ENCODE results near the gene PTPRM. TPM values are rescaled to one million over a fixed set of nuclear protein-coding genes. Genes with fewer than 3 reads are reported as not detected.
A peak's percentile ranks its signal among the peaks of the same experiment; 100 is the strongest.

The PTPRM gene
- total RNA-seq, 1 donor: 84.7 TPM

DNA sequence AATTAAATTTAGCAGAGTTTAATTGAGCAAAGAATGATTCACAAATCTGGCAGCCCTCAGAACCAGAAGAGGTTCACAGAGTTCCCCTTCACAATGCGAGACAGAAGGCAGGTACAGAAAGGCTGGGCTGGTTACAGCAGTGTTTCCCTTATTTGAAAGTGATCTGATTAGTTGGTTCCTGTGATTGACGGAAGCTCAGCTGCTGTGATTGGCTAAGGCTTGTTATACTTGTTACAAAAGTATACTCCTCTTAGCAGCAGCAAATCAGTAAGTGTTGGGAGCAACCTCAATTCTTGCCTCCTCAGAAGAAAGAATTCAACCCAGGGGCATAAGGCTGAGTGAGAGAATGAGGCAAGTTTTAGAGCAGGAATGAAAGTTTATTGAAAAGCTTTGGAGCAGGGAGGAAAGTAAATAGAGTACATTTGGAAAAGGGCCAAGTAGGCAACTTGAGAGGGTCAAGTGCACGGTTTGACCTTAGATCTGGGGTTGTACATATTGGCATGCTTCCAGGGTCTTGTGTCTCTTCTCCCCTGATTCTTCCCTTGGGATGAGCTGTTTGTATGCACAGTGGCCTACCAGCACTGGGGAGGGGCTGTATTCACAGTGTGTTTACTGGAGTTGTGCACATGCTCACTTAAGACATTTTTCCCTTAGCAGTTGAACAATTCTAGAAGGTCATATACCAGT, 610.4 kb downstream of the PTPRM start:
- Histone ChIP-seq H3K4me1 (ENCODE audit: insufficient read depth, low read length) (no peaks in the 10 kb centered on the region), H3K79me2 (ENCODE audit: insufficient read depth, low read length) (no peaks in the 10 kb centered on the region), H3K27me3 (ENCODE audit: insufficient read depth, low read length) (no peaks in the 10 kb centered on the region), H3K9me3 (ENCODE audit: low read depth, low read length) (no peaks in the 10 kb centered on the region), H2AFZ (ENCODE audit: low read length) (no peak overlapping the region), H3K36me3 (ENCODE audit: insufficient read depth, low read length) (no peaks in the 10 kb centered on the region), H3K4me3 (ENCODE audit: insufficient read depth, low read length) (no peak overlapping the region), H3K27ac (ENCODE audit: low read depth, low read length) (no peak overlapping the region), H4K20me1 (ENCODE audit: insufficient read depth, low read length) (no peaks in the 10 kb centered on the region), H3K4me2 (ENCODE audit: insufficient read depth, low read length) (no peak overlapping the region)
- DNase-seq (ENCODE audit: insufficient read length, low spot score, missing footprints): peak; percentile 42
- TF ChIP-seq, protein P1, sequence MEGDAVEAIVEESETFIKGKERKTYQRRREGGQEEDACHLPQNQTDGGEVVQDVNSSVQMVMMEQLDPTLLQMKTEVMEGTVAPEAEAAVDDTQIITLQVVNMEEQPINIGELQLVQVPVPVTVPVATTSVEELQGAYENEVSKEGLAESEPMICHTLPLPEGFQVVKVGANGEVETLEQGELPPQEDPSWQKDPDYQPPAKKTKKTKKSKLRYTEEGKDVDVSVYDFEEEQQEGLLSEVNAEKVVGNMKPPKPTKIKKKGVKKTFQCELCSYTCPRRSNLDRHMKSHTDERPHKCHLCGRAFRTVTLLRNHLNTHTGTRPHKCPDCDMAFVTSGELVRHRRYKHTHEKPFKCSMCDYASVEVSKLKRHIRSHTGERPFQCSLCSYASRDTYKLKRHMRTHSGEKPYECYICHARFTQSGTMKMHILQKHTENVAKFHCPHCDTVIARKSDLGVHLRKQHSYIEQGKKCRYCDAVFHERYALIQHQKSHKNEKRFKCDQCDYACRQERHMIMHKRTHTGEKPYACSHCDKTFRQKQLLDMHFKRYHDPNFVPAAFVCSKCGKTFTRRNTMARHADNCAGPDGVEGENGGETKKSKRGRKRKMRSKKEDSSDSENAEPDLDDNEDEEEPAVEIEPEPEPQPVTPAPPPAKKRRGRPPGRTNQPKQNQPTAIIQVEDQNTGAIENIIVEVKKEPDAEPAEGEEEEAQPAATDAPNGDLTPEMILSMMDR (IDR thresholded peaks at IDR 0.05; ENCODE audit: extremely low read depth, low read depth, low read length): no peak

DNA sequence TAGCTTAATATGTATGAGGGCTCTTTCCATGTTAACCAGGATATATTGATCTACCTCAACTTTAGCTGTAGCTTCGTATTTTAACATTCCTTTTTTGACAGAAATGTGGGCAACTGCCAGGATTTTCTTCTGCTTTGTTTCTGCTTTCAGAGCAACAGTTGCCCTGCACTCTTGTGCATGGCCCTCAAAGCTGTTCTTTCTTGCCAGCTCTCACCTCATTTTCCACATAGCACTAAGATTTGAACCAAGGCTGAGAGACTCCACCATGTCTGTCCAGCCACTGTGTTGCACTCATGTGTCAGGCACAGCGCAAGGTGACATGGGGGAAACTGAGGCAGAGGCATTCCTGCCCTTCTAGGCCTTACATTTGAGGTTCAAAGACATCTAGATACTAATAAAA, 619.3 kb downstream of the PTPRM start:
- H3K27me3 ChIP-seq (ENCODE audit: insufficient read depth, low read length): no peaks in the 10 kb centered on the region
- no peak for DNase-seq (ENCODE audit: insufficient read length, low spot score, missing footprints)
- H3K4me1 ChIP-seq (ENCODE audit: insufficient read depth, low read length): no peaks in the 10 kb centered on the region
- H3K9me3 ChIP-seq (ENCODE audit: low read depth, low read length): no peaks in the 10 kb centered on the region
- H3K4me3 ChIP-seq (ENCODE audit: insufficient read depth, low read length): no peak overlapping the region
- H3K79me2 ChIP-seq (ENCODE audit: insufficient read depth, low read length): no peaks in the 10 kb centered on the region
- no peaks in the 10 kb centered on the region for H3K36me3 ChIP-seq (ENCODE audit: insufficient read depth, low read length)
- H2AFZ ChIP-seq (ENCODE audit: low read length): no peak overlapping the region
- TF ChIP-seq, protein P1 (IDR thresholded peaks at IDR 0.05; ENCODE audit: extremely low read depth, low read depth, low read length): no peak
- no peak overlapping the region for H3K4me2 ChIP-seq (ENCODE audit: insufficient read depth, low read length)
- H4K20me1 ChIP-seq (ENCODE audit: insufficient read depth, low read length): no peaks in the 10 kb centered on the region
- no peak overlapping the region for H3K27ac ChIP-seq (ENCODE audit: low read depth, low read length)

DNA sequence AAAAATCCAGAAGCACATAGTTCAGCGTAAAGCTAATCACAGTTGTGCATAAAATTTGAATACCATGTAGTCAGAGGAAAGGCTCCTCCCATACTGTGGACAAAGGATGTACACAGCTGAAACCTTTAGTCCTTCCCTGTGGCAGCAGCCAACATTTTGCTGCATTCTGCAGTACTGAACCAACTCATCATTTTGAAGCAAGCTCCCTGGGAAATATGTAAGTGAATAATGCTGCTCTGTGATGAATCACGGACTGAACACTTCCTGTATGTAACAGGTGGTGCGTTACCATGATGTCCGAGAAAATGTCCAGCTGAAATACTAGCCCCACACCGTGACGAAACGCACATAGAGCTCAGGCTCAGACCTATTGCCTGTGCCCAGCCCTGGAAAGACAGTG, 621.1 kb downstream of the PTPRM start:
- TF ChIP-seq, protein P1 (IDR thresholded peaks at IDR 0.05; ENCODE audit: extremely low read depth, low read depth, low read length): no peak
- no peaks in the 10 kb centered on the region for H4K20me1 ChIP-seq (ENCODE audit: insufficient read depth, low read length)
- DNase-seq (ENCODE audit: insufficient read length, low spot score, missing footprints): peak; percentile 53
- H2AFZ ChIP-seq (ENCODE audit: low read length): no peak overlapping the region
- H3K4me3 ChIP-seq (ENCODE audit: insufficient read depth, low read length): no peak overlapping the region
- H3K79me2 ChIP-seq (ENCODE audit: insufficient read depth, low read length): no peaks in the 10 kb centered on the region
- H3K4me1 ChIP-seq (ENCODE audit: insufficient read depth, low read length): no peaks in the 10 kb centered on the region
- H3K27me3 ChIP-seq (ENCODE audit: insufficient read depth, low read length): no peaks in the 10 kb centered on the region
- no peak overlapping the region for H3K27ac ChIP-seq (ENCODE audit: low read depth, low read length)
- no peaks in the 10 kb centered on the region for H3K9me3 ChIP-seq (ENCODE audit: low read depth, low read length)
- no peak overlapping the region for H3K4me2 ChIP-seq (ENCODE audit: insufficient read depth, low read length)
- H3K36me3 ChIP-seq (ENCODE audit: insufficient read depth, low read length): no peaks in the 10 kb centered on the region

GRCh38 chr18:8190980-8191379, 623.9 kb downstream of the PTPRM start:
- no peak for DNase-seq (ENCODE audit: insufficient read length, low spot score, missing footprints)
- no peaks in the 10 kb centered on the region for H3K4me1 ChIP-seq (ENCODE audit: insufficient read depth, low read length)
- no peak overlapping the region for H2AFZ ChIP-seq (ENCODE audit: low read length)
- H3K9me3 ChIP-seq (ENCODE audit: low read depth, low read length): no peaks in the 10 kb centered on the region
- H3K4me3 ChIP-seq (ENCODE audit: insufficient read depth, low read length): no peak overlapping the region
- no peak overlapping the region for H3K4me2 ChIP-seq (ENCODE audit: insufficient read depth, low read length)
- TF ChIP-seq, protein P1 (IDR thresholded peaks at IDR 0.05; ENCODE audit: extremely low read depth, low read depth, low read length): no peak
- H3K79me2 ChIP-seq (ENCODE audit: insufficient read depth, low read length): no peaks in the 10 kb centered on the region
- no peaks in the 10 kb centered on the region for H4K20me1 ChIP-seq (ENCODE audit: insufficient read depth, low read length)
- no peaks in the 10 kb centered on the region for H3K36me3 ChIP-seq (ENCODE audit: insufficient read depth, low read length)
- H3K27ac ChIP-seq (ENCODE audit: low read depth, low read length): no peak overlapping the region
- no peaks in the 10 kb centered on the region for H3K27me3 ChIP-seq (ENCODE audit: insufficient read depth, low read length)

Measured in osteoblast (primary cell).